Astrocyte (in vitro differentiated cells and primary cell): Measurements from ENCODE around the gene TENM3.

Experiments
- CTCF ChIP-seq: IDR thresholded peaks from 2 replicates; pipeline ENCODE4 v1.5.1; 2011; ENCODE audit warnings: low read depth, mild to moderate bottlenecking, inconsistent platforms, low read length, moderate library complexity; ENCODE audit not compliant: insufficient read depth
- EZH2 ChIP-seq: IDR thresholded peaks from 2 replicates; pipeline ENCODE4 v1.6.1; 2012; ENCODE audit warnings: mild to moderate bottlenecking, low read length, inconsistent platforms; ENCODE audit not compliant: insufficient read depth

- TF ChIP-seq CTCF (no peak), EZH2 (no peak)
Measured at GRCh38 chr4:182201871-182202270, 41.3 kb upstream of the TENM3 start.
